Spleen (tissue), 11 donors: Measurements from ENCODE around the gene MAP2K5. TPM values are rescaled to one million over a fixed set of nuclear protein-coding genes. Genes with fewer than 3 reads are reported as not detected.
A peak's percentile ranks its signal among the peaks of the same experiment; 100 is the strongest.

Experiments used
- DNase-seq: peaks from one replicate; pipeline ENCODE4 v3.0.0-alpha.2; 2020
- H3K27ac ChIP-seq, 8 donors: fragments of 200-600 bp; sonication (generic) in 7 of 8; 1 replicate in 4 of 8; 2 replicates in 4 of 8; pipeline versions ENCODE4 v1.5.0 to v1.8.0; 2016 to 2021; ENCODE audit warnings: inconsistent platforms in 4 of 8, mild to moderate bottlenecking in 4 of 8, moderate library complexity in 1 of 8
- H3K27me3 ChIP-seq, 7 donors: fragments of 200-600 bp; sonication (generic) in 6 of 7; replicated peaks in 1 of 7; 1 replicate in 4 of 7; 2 replicates in 3 of 7; pipeline versions ENCODE4 v1.5.0 to v1.8.0; 2016 to 2021; ENCODE audit warnings: inconsistent platforms in 3 of 7, mild to moderate bottlenecking in 1 of 7
- H3K36me3 ChIP-seq, 6 donors: fragments of 200-600 bp; sonication (generic) in 5 of 6; 1 replicate in 4 of 6; 2 replicates in 2 of 6; pipeline versions ENCODE4 v1.5.0 to v1.8.0; 2016 to 2021; ENCODE audit warnings: inconsistent platforms in 2 of 6
- H3K4me1 ChIP-seq, 6 donors: fragments of 200-600 bp; sonication (generic) in 5 of 6; 1 replicate in 3 of 6; 2 replicates in 3 of 6; pipeline versions ENCODE4 v1.5.0 to v1.8.0; 2016 to 2021; ENCODE audit warnings: inconsistent platforms in 3 of 6
- H3K4me3 ChIP-seq, 8 donors: fragments of 200-600 bp; sonication (generic) in 7 of 8; 1 replicate in 4 of 8; 2 replicates in 4 of 8; pipeline versions ENCODE4 v1.5.0 to v1.8.0; 2016 to 2021; ENCODE audit warnings: inconsistent platforms in 4 of 8, mild to moderate bottlenecking in 4 of 8, moderate library complexity in 2 of 8
- H3K9me3 ChIP-seq, 8 donors: fragments of 200-600 bp; sonication (generic) in 7 of 8; 1 replicate in 4 of 8; 2 replicates in 4 of 8; pipeline versions ENCODE4 v1.5.0 to v1.8.0; 2016 to 2021; ENCODE audit warnings: inconsistent platforms in 4 of 8
- POLR2A ChIP-seq, 3 donors: fragments of 450-650 bp; IDR thresholded peaks; one replicate each; pipeline ENCODE4 v1.5.1; 2017; ENCODE audit warnings: antibody characterized with exemption in 3 of 3, mild to moderate bottlenecking in 1 of 3
- POLR2AphosphoS5 ChIP-seq, 3 donors: sonication (generic); formaldehyde crosslinking; IDR thresholded peaks; one replicate each; pipeline ENCODE4 v1.5.1; 2017; ENCODE audit warnings: antibody characterized with exemption in 3 of 3
- WGBS, 5 donors: extraction: QIAGEN DNeasy Blood & Tissue Kit in 3 of 5; methylation state at CpG; one replicate each; pipeline versions ENCODE4 v1.1.5 to v1.1.7; 2013 to 2018; 5-methylcytosine and 5-hydroxymethylcytosine counted together
- intact Hi-C: fragments of 100-400 bp; cut with DNase I; formaldehyde crosslinking; loops from one replicate; pipeline ENCODE4 v1.15.0; 2023; ENCODE audit warnings: low total_unique reads
- polyA plus RNA-seq, 3 donors: library from polyadenylated mRNA; stranded (reverse); fragments of 200-250 nt; gene quantifications; one replicate each; pipeline ENCODE4 v1.2.1, GENCODE V29; 2013
- total RNA-seq, 7 donors: library from RNA; depleted of rRNA in 3 of 7; stranded (reverse); fragments of >200 nt in 3 of 7; fragmentation: NEBNext Ultra II Directional in 4 of 7; extraction: Animal tissue kit (Norgen Biotek cat#: 25700) in 4 of 7; gene quantifications; one replicate each; pipeline versions ENCODE4 v1.1.0 to v1.2.1, GENCODE V29; 2016 to 2021
- TF ChIP-seq, protein P1 (sequence below), 11 experiments: fragments of 200-600 bp in 7 of 11; fragments of 450-650 bp in 4 of 11; sonication (generic) in 4 of 11; IDR thresholded peaks in 8 of 11; conservative IDR thresholded peaks in 3 of 11; 1 replicate in 7 of 11; 2 replicates in 4 of 11; pipeline versions ENCODE4 v1.4.0 to v1.8.0; 2016 to 2021; ENCODE audit warnings: antibody characterized with exemption in 11 of 11, inconsistent platforms in 4 of 11, mild to moderate bottlenecking in 1 of 11
- donor health status: healthy with polysubstance abuse.
- donor health status: DM: no; HTN: no; CAD: no; lungs with moderate emphysema.
- donor health status: DM: no; HTN: no; CAD: no.
- donor health status: Bipolar disorder and iron deficiency.
- donor health status: healthy.
- donor health status: DM: no; HTN: no; CAD: no.
- donor health status: DM: yes; HTN: yes; CAD: no.

The MAP2K5 gene
- total and polyA plus RNA-seq, 10 donors = 8.4 to 30.4 (median 14.6) TPM

DNA sequence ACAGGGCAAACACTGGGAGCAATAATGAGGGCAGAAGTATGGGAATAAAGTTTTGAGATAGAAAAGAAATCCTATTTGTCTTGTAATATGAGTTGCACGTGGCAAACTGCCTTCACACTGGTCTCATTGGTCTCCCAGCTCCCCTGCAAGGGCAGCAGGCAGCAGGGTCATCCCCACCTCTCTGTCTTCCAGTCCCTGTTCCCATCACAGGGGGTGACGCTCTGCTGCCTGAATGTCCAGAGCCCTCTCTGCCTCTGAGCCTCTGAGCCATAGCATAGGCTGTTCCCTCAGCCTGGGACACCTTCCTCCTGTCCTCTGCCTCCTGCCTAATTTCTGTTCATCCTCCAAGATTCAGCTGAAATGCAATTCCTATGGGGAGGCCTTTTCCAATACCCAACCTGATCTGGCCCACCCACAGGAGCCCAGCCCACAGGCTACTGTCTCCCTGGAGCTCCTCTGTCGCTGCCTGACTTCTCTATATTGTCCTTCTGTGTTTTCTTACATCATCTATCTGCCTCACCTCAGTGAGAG lies 270.7 kb downstream of the MAP2K5 start:
- H3K4me1 ChIP-seq = peaks cover 0 to 7% (median 2%) of the 10 kb centered on the region in 6 donors
- no peak overlapping the region for H3K27ac ChIP-seq

DNA sequence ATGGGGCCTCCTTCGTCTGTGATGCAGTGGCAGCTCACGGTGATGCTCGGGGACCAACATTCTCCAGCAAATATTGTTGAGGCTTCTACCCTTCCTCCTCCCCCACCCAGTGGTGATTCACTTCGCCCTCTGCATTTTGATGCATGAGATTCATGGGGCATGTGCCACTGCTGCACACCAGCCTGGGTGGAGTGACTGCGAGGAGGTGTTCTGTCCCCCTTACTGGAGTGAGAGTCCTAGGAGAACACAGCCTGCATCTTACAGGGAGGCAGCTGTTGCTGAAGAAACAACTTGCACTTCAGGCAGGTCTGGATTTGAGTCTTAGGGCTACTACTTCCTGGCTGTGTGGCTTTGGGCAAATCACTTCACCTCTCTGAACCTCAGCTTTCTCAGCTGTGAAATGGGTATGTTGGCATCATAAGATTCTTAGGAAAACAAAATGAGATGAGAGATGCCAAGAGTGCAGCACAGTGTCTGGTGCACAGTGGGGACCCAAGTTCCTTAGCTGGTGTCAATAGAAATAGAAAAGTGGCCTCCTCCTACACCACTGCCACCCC lies 272.6 kb downstream of the MAP2K5 start:
- intact Hi-C loops = no loop called here
- TF ChIP-seq, protein P1, sequence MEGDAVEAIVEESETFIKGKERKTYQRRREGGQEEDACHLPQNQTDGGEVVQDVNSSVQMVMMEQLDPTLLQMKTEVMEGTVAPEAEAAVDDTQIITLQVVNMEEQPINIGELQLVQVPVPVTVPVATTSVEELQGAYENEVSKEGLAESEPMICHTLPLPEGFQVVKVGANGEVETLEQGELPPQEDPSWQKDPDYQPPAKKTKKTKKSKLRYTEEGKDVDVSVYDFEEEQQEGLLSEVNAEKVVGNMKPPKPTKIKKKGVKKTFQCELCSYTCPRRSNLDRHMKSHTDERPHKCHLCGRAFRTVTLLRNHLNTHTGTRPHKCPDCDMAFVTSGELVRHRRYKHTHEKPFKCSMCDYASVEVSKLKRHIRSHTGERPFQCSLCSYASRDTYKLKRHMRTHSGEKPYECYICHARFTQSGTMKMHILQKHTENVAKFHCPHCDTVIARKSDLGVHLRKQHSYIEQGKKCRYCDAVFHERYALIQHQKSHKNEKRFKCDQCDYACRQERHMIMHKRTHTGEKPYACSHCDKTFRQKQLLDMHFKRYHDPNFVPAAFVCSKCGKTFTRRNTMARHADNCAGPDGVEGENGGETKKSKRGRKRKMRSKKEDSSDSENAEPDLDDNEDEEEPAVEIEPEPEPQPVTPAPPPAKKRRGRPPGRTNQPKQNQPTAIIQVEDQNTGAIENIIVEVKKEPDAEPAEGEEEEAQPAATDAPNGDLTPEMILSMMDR (IDR thresholded peaks at IDR 0.05 in 8 of 11, conservative IDR thresholded peaks at IDR 0.05 in 3 of 11) = no peak
- TF ChIP-seq POLR2AphosphoS5 (IDR thresholded peaks at IDR 0.05) (no peak), POLR2A (IDR thresholded peaks at IDR 0.05) (no peak)
- Histone ChIP-seq H3K27me3 (peaks cover 0 to 32% (median 16%) of the 10 kb centered on the region in 7 donors), H3K27ac (no peak overlapping the region), H3K4me3 (no peak overlapping the region), H3K9me3 (peaks cover 0 to 16% (median 6%) of the 10 kb centered on the region in 8 donors), H3K4me1 (peaks cover 0 to 15% (median 7%) of the 10 kb centered on the region in 6 donors), H3K36me3 (peaks cover 0 to 13% (median 0%) of the 10 kb centered on the region in 6 donors)
- WGBS, 5 donors = 75 to 96% (median 77%) methylated on average over 5 of the region's 5 CpGs
- DNase-seq = peak; percentile 34

More for the DNA sequence above, 270.7 kb downstream of the MAP2K5 start:
- TF ChIP-seq POLR2A (IDR thresholded peaks at IDR 0.05) (no peak), POLR2AphosphoS5 (IDR thresholded peaks at IDR 0.05) (no peak)
- TF ChIP-seq, protein P1 (IDR thresholded peaks at IDR 0.05 in 8 of 11, conservative IDR thresholded peaks at IDR 0.05 in 3 of 11) = no peak
- intact Hi-C loops = no loop called here
- peaks cover 0 to 16% (median 6%) of the 10 kb centered on the region in 8 donors for H3K9me3 ChIP-seq
- H3K27me3 ChIP-seq = peaks cover 0 to 13% (median 0%) of the 10 kb centered on the region in 7 donors
- H3K4me3 ChIP-seq = no peak overlapping the region
- WGBS, 5 donors = 79 to 91% (median 88%) methylated on average over 3 of the region's 3 CpGs
- H3K36me3 ChIP-seq = peaks cover 0 to 31% (median 0%) of the 10 kb centered on the region in 6 donors
- peak; percentile 40 for DNase-seq

DNA sequence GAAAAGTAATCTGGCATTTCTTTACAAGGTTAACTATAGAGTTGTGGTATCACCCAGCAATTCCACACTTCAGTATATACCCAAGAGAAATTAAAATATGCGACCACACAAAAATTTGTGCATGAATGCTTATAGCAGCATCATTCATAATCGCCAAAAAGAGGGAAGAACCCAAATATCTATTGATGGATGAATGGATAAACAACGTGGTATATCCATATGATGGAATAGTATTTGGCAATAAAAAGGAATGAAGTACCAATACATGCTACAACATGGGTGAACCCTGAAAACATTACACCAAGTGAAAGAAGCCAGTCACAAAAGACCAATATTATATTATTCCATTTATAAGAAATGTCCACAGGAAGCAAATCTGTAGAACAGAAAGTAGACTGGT lies 274.2 kb downstream of the MAP2K5 start:
- no peak overlapping the region for H3K4me3 ChIP-seq
- H3K4me1 ChIP-seq = peaks cover 0 to 31% (median 17%) of the 10 kb centered on the region in 6 donors
- no peak for DNase-seq
- no peak overlapping the region for H3K27ac ChIP-seq
- H3K27me3 ChIP-seq = peaks cover 0 to 48% (median 32%) of the 10 kb centered on the region in 7 donors
- 90 to 97% (median 92%) methylated on average over 3 of the region's 3 CpGs for WGBS, 5 donors
- intact Hi-C loops = no loop called here
- peaks cover 0 to 13% (median 0%) of the 10 kb centered on the region in 6 donors for H3K36me3 ChIP-seq
- peaks cover 0 to 16% (median 6%) of the 10 kb centered on the region in 8 donors for H3K9me3 ChIP-seq
- no peak for TF ChIP-seq POLR2AphosphoS5 (IDR thresholded peaks at IDR 0.05)
- TF ChIP-seq POLR2A (IDR thresholded peaks at IDR 0.05) = no peak
- TF ChIP-seq, protein P1 (IDR thresholded peaks at IDR 0.05 in 8 of 11, conservative IDR thresholded peaks at IDR 0.05 in 3 of 11) = no peak

DNA sequence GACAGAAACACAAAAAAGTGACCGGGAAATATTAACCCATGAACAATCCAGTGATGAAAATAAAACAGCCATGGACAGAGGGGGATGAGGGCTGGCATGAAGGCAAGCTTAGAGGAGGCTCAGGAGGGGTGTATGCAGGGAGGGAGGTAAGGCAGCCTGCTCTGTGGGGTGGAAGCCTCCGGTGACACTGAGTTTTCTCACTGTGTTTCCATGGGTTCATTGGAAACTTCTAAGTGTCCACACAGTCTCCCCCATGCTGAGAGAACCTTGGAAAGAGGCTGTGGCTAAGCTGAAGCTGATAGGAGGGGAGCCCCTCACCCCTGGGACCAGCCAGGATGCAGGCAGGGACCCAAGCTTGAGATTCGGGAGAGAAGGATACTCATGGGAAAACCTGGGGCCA lies 276.0 kb downstream of the MAP2K5 start:
- Histone ChIP-seq H3K27ac (no peak overlapping the region), H3K36me3 (peaks cover 0 to 13% (median 0%) of the 10 kb centered on the region in 6 donors), H3K4me3 (no peak overlapping the region), H3K4me1 (peaks cover under 1 to 42% (median 31%) of the 10 kb centered on the region in 6 donors), H3K27me3 (peaks cover 11 to 66% (median 50%) of the 10 kb centered on the region in 7 donors), H3K9me3 (peaks cover 0 to 16% (median 6%) of the 10 kb centered on the region in 8 donors)
- TF ChIP-seq POLR2AphosphoS5 (IDR thresholded peaks at IDR 0.05) = no peak
- TF ChIP-seq, protein P1 (IDR thresholded peaks at IDR 0.05 in 8 of 11, conservative IDR thresholded peaks at IDR 0.05 in 3 of 11) = no peak
- TF ChIP-seq POLR2A (IDR thresholded peaks at IDR 0.05) = no peak
- WGBS, 5 donors = 74 to 87% (median 83%) methylated on average over 3 of the region's 3 CpGs
- intact Hi-C loops = no loop called here
- DNase-seq = no peak
